Endothelial cell (in vitro differentiated cells): ENCODE measurements around the gene ZNF407. TPM values are rescaled to one million over a fixed set of nuclear protein-coding genes. Genes with fewer than 3 reads are reported as not detected.

Source experiments
- DNase-seq: peaks from one replicate; pipeline ENCODE4 v3.0.0; 2021; ENCODE audit warnings: low spot score
- H3K27ac Mint-ChIP-seq: one replicate; pipeline ENCODE4 v1.8.0; 2021; ENCODE audit warnings: mixed read lengths, inconsistent platforms; ENCODE audit not compliant: unreplicated experiment
- H3K27me3 Mint-ChIP-seq: one replicate; pipeline ENCODE4 v1.8.0; 2021; ENCODE audit warnings: mild to moderate bottlenecking, moderate library complexity, mixed read lengths, inconsistent platforms; ENCODE audit not compliant: unreplicated experiment
- H3K36me3 Mint-ChIP-seq: one replicate; pipeline ENCODE4 v1.8.0; 2021; ENCODE audit warnings: mild to moderate bottlenecking, low read depth, mixed read lengths, inconsistent platforms; ENCODE audit not compliant: unreplicated experiment
- H3K4me1 Mint-ChIP-seq: one replicate; pipeline ENCODE4 v1.8.0; 2021; ENCODE audit warnings: mild to moderate bottlenecking, mixed read lengths, inconsistent platforms; ENCODE audit not compliant: unreplicated experiment
- H3K4me3 Mint-ChIP-seq: one replicate; pipeline ENCODE4 v1.8.0; 2021; ENCODE audit warnings: mild to moderate bottlenecking, mixed read lengths, inconsistent platforms; ENCODE audit not compliant: unreplicated experiment
- H3K9me3 Mint-ChIP-seq: one replicate; pipeline ENCODE4 v1.8.0; 2021; ENCODE audit warnings: mixed read lengths, inconsistent platforms; ENCODE audit not compliant: unreplicated experiment
- CTCF ChIP-seq: fragments of 200-600 bp; sonication (generic); IDR thresholded peaks from one replicate; pipeline ENCODE4 v1.5.0; 2021; ENCODE audit warnings: antibody characterized with exemption; ENCODE audit not compliant: unreplicated experiment
- total RNA-seq: library from RNA; stranded (reverse); fragmentation: NEBNext Ultra II Directional; extraction: Animal tissue kit (Norgen Biotek cat#: 25700); gene quantifications from one replicate; pipeline ENCODE4 v1.2.1, GENCODE V29; 2021; ENCODE audit not compliant: unreplicated experiment

The ZNF407 gene
- total RNA-seq, 1 donor from 2014 or later = 16.8 TPM

GRCh38 chr18:74683573-74683972 lies 85.9 kb downstream of the ZNF407 start:
- no peak overlapping the region for H3K4me3 Mint-ChIP-seq
- DNase-seq = no peak
- TF ChIP-seq CTCF = no peak
- H3K4me1 Mint-ChIP-seq = no peaks in the 10 kb centered on the region
- H3K36me3 Mint-ChIP-seq = peaks cover 4% of the 10 kb centered on the region
- H3K9me3 Mint-ChIP-seq = no peaks in the 10 kb centered on the region
- no peak overlapping the region for H3K27ac Mint-ChIP-seq
- H3K27me3 Mint-ChIP-seq = peaks cover 1% of the 10 kb centered on the region

GRCh38 chr18:74689251-74689650 lies 91.6 kb downstream of the ZNF407 start:
- H3K36me3 Mint-ChIP-seq = no peaks in the 10 kb centered on the region
- no peak overlapping the region for H3K27ac Mint-ChIP-seq
- no peaks in the 10 kb centered on the region for H3K9me3 Mint-ChIP-seq
- peaks cover 1% of the 10 kb centered on the region for H3K27me3 Mint-ChIP-seq
- H3K4me3 Mint-ChIP-seq = no peak overlapping the region
- TF ChIP-seq CTCF = no peak
- no peaks in the 10 kb centered on the region for H3K4me1 Mint-ChIP-seq
- no peak for DNase-seq

- no peak for DNase-seq
- H3K27ac Mint-ChIP-seq = no peak overlapping the region
- TF ChIP-seq CTCF = no peak
- no peaks in the 10 kb centered on the region for H3K36me3 Mint-ChIP-seq
- H3K4me1 Mint-ChIP-seq = no peaks in the 10 kb centered on the region
- no peaks in the 10 kb centered on the region for H3K27me3 Mint-ChIP-seq
- no peaks in the 10 kb centered on the region for H3K9me3 Mint-ChIP-seq
- no peak overlapping the region for H3K4me3 Mint-ChIP-seq
Observed at GRCh38 chr18:74692367-74693013, 94.8 kb downstream of the ZNF407 start.

- Mint-ChIP-seq H3K9me3 (no peaks in the 10 kb centered on the region), H3K4me3 (no peak overlapping the region), H3K27ac (no peak overlapping the region), H3K27me3 (no peaks in the 10 kb centered on the region), H3K4me1 (no peaks in the 10 kb centered on the region), H3K36me3 (no peaks in the 10 kb centered on the region)
- TF ChIP-seq CTCF = no peak
- DNase-seq = no peak
Observed at GRCh38 chr18:74694436-74694835, 96.8 kb downstream of the ZNF407 start.

GRCh38 chr18:74695170-74695569 lies 97.5 kb downstream of the ZNF407 start:
- no peak overlapping the region for H3K27ac Mint-ChIP-seq
- H3K27me3 Mint-ChIP-seq = no peaks in the 10 kb centered on the region
- TF ChIP-seq CTCF = no peak
- no peak overlapping the region for H3K4me3 Mint-ChIP-seq
- H3K9me3 Mint-ChIP-seq = no peaks in the 10 kb centered on the region
- H3K36me3 Mint-ChIP-seq = no peaks in the 10 kb centered on the region
- H3K4me1 Mint-ChIP-seq = no peaks in the 10 kb centered on the region
- DNase-seq = no peak
